Aorta (tissue), 5 donors: ENCODE results near the gene CAMK2A. TPM values are rescaled to one million over a fixed set of nuclear protein-coding genes. Genes with fewer than 3 reads are reported as not detected.
A peak's percentile ranks its signal among the peaks of the same experiment; 100 is the strongest.

Source experiments
- ATAC-seq: fragments of 200-7000 bp; cut with Tn5 transposase; one replicate; pipeline ENCODE4 v1.9.1; 2022; ENCODE audit warnings: moderate library complexity; ENCODE audit not compliant: low FRiP score
- DNase-seq, 2 donors: peaks; one replicate each; pipeline ENCODE4 v3.0.0-alpha.2; 2020
- H3K27ac ChIP-seq, 2 donors: one replicate each; pipeline ENCODE4 v1.5.1; 2013; ENCODE audit warnings: low read length in 2 of 2, mild to moderate bottlenecking in 2 of 2, moderate library complexity in 2 of 2, control low read depth in 1 of 2, inconsistent platforms in 1 of 2, low read depth in 1 of 2
- H3K27me3 ChIP-seq, 2 donors: one replicate each; pipeline ENCODE4 v1.6.1; 2013; ENCODE audit warnings: control low read depth in 1 of 2, low read length in 1 of 2, mild to moderate bottlenecking in 1 of 2, moderate library complexity in 1 of 2; ENCODE audit not compliant: insufficient read depth in 2 of 2, control insufficient read depth in 1 of 2
- H3K36me3 ChIP-seq, 2 donors: one replicate each; pipeline ENCODE4 v1.6.1; 2013; ENCODE audit warnings: control low read depth in 1 of 2, low read length in 1 of 2, mild to moderate bottlenecking in 1 of 2; ENCODE audit not compliant: insufficient read depth in 2 of 2, control insufficient read depth in 1 of 2
- H3K4me1 ChIP-seq, 2 donors: one replicate each; pipeline ENCODE4 v1.6.1; 2013; ENCODE audit warnings: low read length in 2 of 2, control low read depth in 1 of 2, mild to moderate bottlenecking in 1 of 2, moderate library complexity in 1 of 2; ENCODE audit not compliant: insufficient read depth in 2 of 2, control insufficient read depth in 1 of 2
- H3K4me3 ChIP-seq, 2 donors: one replicate each; pipeline ENCODE4 v1.5.1; 2013; ENCODE audit warnings: low read length in 2 of 2, control low read depth in 1 of 2, mild to moderate bottlenecking in 1 of 2
- H3K9me3 ChIP-seq: one replicate; pipeline ENCODE4 v1.6.1; 2013; ENCODE audit warnings: mild to moderate bottlenecking, low read length; ENCODE audit not compliant: control insufficient read depth
- WGBS, 2 donors: extraction: QIAGEN DNeasy Blood & Tissue Kit; methylation state at CpG; one replicate each; pipeline ENCODE4 v1.1.7; 2013; 5-methylcytosine and 5-hydroxymethylcytosine counted together
- intact Hi-C, 2 donors: fragments of 100-400 bp; cut with DNase I; formaldehyde crosslinking; loops; one replicate each; pipeline versions ENCODE4 v1.14.2 to v1.15.0; 2022
- polyA plus RNA-seq, 2 donors: library from polyadenylated mRNA; stranded (reverse); fragments of 200-250 nt; gene quantifications; one replicate each; pipeline ENCODE4 v1.2.3, GENCODE V29; 2013
- total RNA-seq, 2 donors: library from RNA; stranded (reverse); fragmentation: NEBNext Ultra II Directional; extraction: Animal tissue kit (Norgen Biotek cat#: 25700); gene quantifications; one replicate each; pipeline ENCODE4 v1.2.1, GENCODE V29; 2021
- donor health status: healthy with polysubstance abuse.
- donor health status: Bipolar disorder and iron deficiency.
- donor health status: DM: no; HTN: no; CAD: no.
- donor health status: DM: no; HTN: no; CAD: no.
- donor health status: DM: yes; HTN: yes; CAD: no.

CAMK2A gene
- total and polyA plus RNA-seq, 4 donors = 0.13 to 0.36 (median 0.15) TPM; not detected in 1

- WGBS, 2 donors = 87 to 88% methylated on average over 7 of the region's 7 CpGs
- intact Hi-C loops = no loop called here
- ATAC-seq = no peak
Observed at GRCh38 chr5:150311015-150311692, 21.6 kb upstream of the CAMK2A start.

GRCh38 chr5:150310246-150310645 lies 20.7 kb upstream of the CAMK2A start:
- Histone ChIP-seq H3K9me3 (no peaks in the 10 kb centered on the region), H3K4me1 (no peaks in the 10 kb centered on the region), H3K36me3 (no peaks in the 10 kb centered on the region), H3K4me3 (no peak overlapping the region), H3K27me3 (no peaks in the 10 kb centered on the region), H3K27ac (no peak overlapping the region)
- DNase-seq (no peak), ATAC-seq (no peak)
- whole genome bisulfite sequencing, 2 donors = 88 to 92% methylated on average over 5 of the region's 5 CpGs
- intact Hi-C loops = no loop called here

More at GRCh38 chr5:150311015-150311692, 21.6 kb upstream of the CAMK2A start:
- H3K27me3 ChIP-seq = no peaks in the 10 kb centered on the region
- H3K4me3 ChIP-seq = no peak overlapping the region
- H3K36me3 ChIP-seq = no peaks in the 10 kb centered on the region
- DNase-seq = no peak
- H3K4me1 ChIP-seq = no peaks in the 10 kb centered on the region
- H3K9me3 ChIP-seq = no peaks in the 10 kb centered on the region
- no peak overlapping the region for H3K27ac ChIP-seq

GRCh38 chr5:150309886-150310239 lies 20.3 kb upstream of the CAMK2A start:
- H3K36me3 ChIP-seq = no peaks in the 10 kb centered on the region
- WGBS, 2 donors = 95 to 100% methylated on average over 1 of the region's 1 CpG
- ATAC-seq = no peak
- no peak overlapping the region for H3K4me3 ChIP-seq
- no peaks in the 10 kb centered on the region for H3K27me3 ChIP-seq
- no peaks in the 10 kb centered on the region for H3K9me3 ChIP-seq
- no peak overlapping the region for H3K27ac ChIP-seq
- DNase-seq = no peak
- intact Hi-C loops = no loop called here
- no peaks in the 10 kb centered on the region for H3K4me1 ChIP-seq

GRCh38 chr5:150309101-150309885 lies 19.7 kb upstream of the CAMK2A start:
- Histone ChIP-seq H3K9me3 (no peaks in the 10 kb centered on the region), H3K27me3 (no peaks in the 10 kb centered on the region), H3K4me1 (no peaks in the 10 kb centered on the region), H3K27ac (no peak overlapping the region), H3K36me3 (no peaks in the 10 kb centered on the region), H3K4me3 (no peak overlapping the region)
- intact Hi-C loops = no loop called here
- WGBS, 2 donors = 81 to 85% methylated on average over 7 of the region's 7 CpGs
- DNase-seq (no peak), ATAC-seq (no peak)

GRCh38 chr5:150307617-150308426 lies 18.2 kb upstream of the CAMK2A start:
- ATAC-seq (no peak), DNase-seq (no peak)
- H3K27ac ChIP-seq = no peak overlapping the region
- no peaks in the 10 kb centered on the region for H3K9me3 ChIP-seq
- no peaks in the 10 kb centered on the region for H3K27me3 ChIP-seq
- WGBS, 2 donors = 89 to 90% methylated on average over 11 of the region's 11 CpGs
- no peak overlapping the region for H3K4me3 ChIP-seq
- intact Hi-C loops = no loop called here
- no peaks in the 10 kb centered on the region for H3K4me1 ChIP-seq
- no peaks in the 10 kb centered on the region for H3K36me3 ChIP-seq

GRCh38 chr5:150306775-150307174 lies 17.2 kb upstream of the CAMK2A start:
- H3K27me3 ChIP-seq = no peaks in the 10 kb centered on the region
- intact Hi-C loops = no loop called here
- no peaks in the 10 kb centered on the region for H3K9me3 ChIP-seq
- DNase-seq = peak in 1 of 2 donors; percentile 22
- H3K4me3 ChIP-seq = no peak overlapping the region
- H3K4me1 ChIP-seq = no peaks in the 10 kb centered on the region
- H3K36me3 ChIP-seq = no peaks in the 10 kb centered on the region
- WGBS, 2 donors = 92 to 96% methylated on average over 4 of the region's 4 CpGs
- ATAC-seq = no peak
- no peak overlapping the region for H3K27ac ChIP-seq

- 55 to 63% methylated on average over 1 of the region's 1 CpG for WGBS, 2 donors
Observed at GRCh38 chr5:150305557-150305956, 16.0 kb upstream of the CAMK2A start.

GRCh38 chr5:150305095-150305494 lies 15.5 kb upstream of the CAMK2A start:
- H3K36me3 ChIP-seq = no peaks in the 10 kb centered on the region
- no peaks in the 10 kb centered on the region for H3K9me3 ChIP-seq
- no peaks in the 10 kb centered on the region for H3K4me1 ChIP-seq
- DNase-seq (peak in 1 of 2 donors; percentile 16), ATAC-seq (no peak)
- intact Hi-C loops = no loop called here
- H3K27me3 ChIP-seq = no peaks in the 10 kb centered on the region
- H3K4me3 ChIP-seq = no peak overlapping the region
- no peak overlapping the region for H3K27ac ChIP-seq
- WGBS, 2 donors = 87 to 89% methylated on average over 2 of the region's 2 CpGs

More at GRCh38 chr5:150305557-150305956, 16.0 kb upstream of the CAMK2A start:
- ATAC-seq (no peak), DNase-seq (no peak)
- intact Hi-C loops = no loop called here
- H3K27me3 ChIP-seq = no peaks in the 10 kb centered on the region
- H3K36me3 ChIP-seq = no peaks in the 10 kb centered on the region
- H3K4me3 ChIP-seq = no peak overlapping the region
- no peak overlapping the region for H3K27ac ChIP-seq
- no peaks in the 10 kb centered on the region for H3K4me1 ChIP-seq
- H3K9me3 ChIP-seq = no peaks in the 10 kb centered on the region
